Fibroblast of mammary gland (primary cell): ENCODE data around the gene DRD5.
"Not testable (repeated sequence)": the region's sequence is repeated elsewhere in the genome, so short reads cannot be mapped to it uniquely, and the experiment has no call there.

Experiments
- DNase-seq: peaks from one replicate; pipeline ENCODE4 v3.0.0-alpha.2; 2010; ENCODE audit warnings: low read depth
- H3K4me3 ChIP-seq: 2 replicates; pipeline ENCODE4 v1.5.1; 2011; ENCODE audit warnings: low read depth, mild to moderate bottlenecking, low read length, moderate library complexity; ENCODE audit not compliant: control insufficient read depth
- CTCF ChIP-seq: conservative IDR thresholded peaks from 2 replicates; pipeline ENCODE4 v1.5.1; 2011; ENCODE audit warnings: low read depth, low read length, inconsistent platforms; ENCODE audit not compliant: control insufficient read depth, insufficient read depth

The DRD5 gene

DNA sequence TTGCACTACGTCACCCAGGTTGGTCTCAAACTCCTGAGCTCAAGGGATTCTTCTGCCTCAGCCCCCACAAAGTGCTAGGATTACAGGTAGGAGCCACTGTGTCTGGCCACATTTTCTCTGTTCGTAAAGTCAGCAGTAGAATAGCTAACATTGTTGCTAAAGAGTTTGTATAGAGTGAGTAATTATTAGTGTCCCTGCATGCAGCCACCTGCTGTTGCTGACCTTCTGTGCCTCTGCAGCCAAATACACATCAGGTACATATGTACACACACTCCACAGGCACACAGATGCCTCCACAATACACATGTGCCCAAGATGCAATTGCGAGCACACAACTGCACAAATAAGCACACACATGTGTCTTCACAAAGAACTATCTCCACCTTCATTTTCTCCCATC lies 10.9 kb downstream of the DRD5 start:
- TF ChIP-seq CTCF: no peak
- H3K4me3 ChIP-seq: no peak overlapping the region

DNA sequence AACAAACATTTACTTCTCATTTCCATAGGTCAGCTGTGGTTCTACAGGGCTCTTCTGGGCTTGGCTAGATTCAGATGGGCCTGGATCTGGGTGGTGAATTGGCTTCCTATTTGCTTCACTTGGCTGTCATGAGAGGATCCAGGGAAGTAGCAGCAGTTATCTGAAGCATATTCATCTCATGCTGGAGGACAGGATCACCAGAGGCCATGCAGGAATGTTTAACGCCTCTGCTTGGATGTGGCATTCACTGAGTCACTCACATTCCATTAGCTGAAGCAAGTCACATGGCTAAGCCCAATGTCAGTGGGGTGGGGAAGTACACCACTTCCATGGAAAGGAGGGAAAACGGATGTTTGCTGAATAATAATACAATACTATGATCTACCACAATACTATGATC lies 15.2 kb downstream of the DRD5 start:
- DNase-seq, H3K4me3 ChIP-seq: not testable (repeated sequence)

More for the DNA sequence above, 10.9 kb downstream of the DRD5 start:
- DNase-seq: no peak

- TF ChIP-seq CTCF: no peak
- H3K4me3 ChIP-seq: no peak overlapping the region
- no peak for DNase-seq
These were observed 19.4 kb downstream of the DRD5 start for GRCh38 chr4:9800848-9801247.

GRCh38 chr4:9804918-9805317 lies 23.5 kb downstream of the DRD5 start:
- no peak for TF ChIP-seq CTCF
- H3K4me3 ChIP-seq: no peak overlapping the region
- DNase-seq: no peak

DNA sequence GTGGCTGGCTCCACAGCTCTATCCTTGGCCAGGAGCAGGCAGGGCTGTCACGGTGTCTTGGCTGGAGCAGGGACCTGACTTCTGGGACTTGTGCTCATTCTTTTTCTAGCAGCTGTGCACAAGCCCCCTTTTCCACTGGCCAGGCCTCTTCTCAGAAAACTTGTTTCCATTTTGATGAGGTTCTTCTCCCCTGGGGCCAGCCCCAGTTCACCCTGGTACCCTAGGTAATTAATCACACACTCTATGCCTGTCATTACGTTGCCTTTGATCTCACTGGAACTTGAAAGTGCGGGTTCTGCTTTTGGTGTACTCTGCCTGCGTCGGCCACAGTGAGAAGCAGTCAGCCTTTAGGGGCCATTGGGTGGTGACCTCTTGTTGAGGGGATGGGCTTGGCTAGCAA lies 26.6 kb downstream of the DRD5 start:
- TF ChIP-seq CTCF: no peak
- H3K4me3 ChIP-seq: no peak overlapping the region
- DNase-seq: no peak

- TF ChIP-seq CTCF: no peak
- H3K4me3 ChIP-seq: no peak overlapping the region
- no peak for DNase-seq
These were observed 30.4 kb downstream of the DRD5 start for GRCh38 chr4:9811806-9812205.

GRCh38 chr4:9812501-9813340 lies 31.3 kb downstream of the DRD5 start:
- no peak overlapping the region for H3K4me3 ChIP-seq
- peak; percentile 3 for DNase-seq

More at GRCh38 chr4:9812501-9813340, 31.3 kb downstream of the DRD5 start:
- TF ChIP-seq CTCF: no peak
